Lung (tissue), 12 donors: ENCODE measurements around the gene ZHX3. TPM values are rescaled to one million over a fixed set of nuclear protein-coding genes. Genes with fewer than 3 reads are reported as not detected.
A peak's percentile ranks its signal among the peaks of the same experiment; 100 is the strongest.

Experiments
- ATAC-seq: fragments of 200-7000 bp; cut with Tn5 transposase; one replicate; pipeline ENCODE4 v1.9.1; 2020; ENCODE audit warnings: moderate number of reproducible peaks; ENCODE audit not compliant: insufficient read depth, low FRiP score
- DNase-seq, 3 donors: peaks; one replicate each; pipeline ENCODE4 v3.0.0-alpha.2; 2013 to 2017
- H3K27ac ChIP-seq, 2 donors: one replicate each; pipeline ENCODE4 v1.5.1; 2013; ENCODE audit warnings: mild to moderate bottlenecking in 2 of 2, moderate library complexity in 2 of 2, control low read depth in 1 of 2, inconsistent platforms in 1 of 2, low read depth in 1 of 2, low read length in 1 of 2
- H3K27me3 ChIP-seq, 3 donors: one replicate each; pipeline ENCODE4 v1.5.1; 2013; ENCODE audit warnings: low read length in 2 of 3; ENCODE audit not compliant: control insufficient read depth in 3 of 3, insufficient read depth in 3 of 3
- H3K36me3 ChIP-seq, 4 donors: one replicate each; pipeline ENCODE4 v1.5.1; 2013; ENCODE audit warnings: low read length in 4 of 4, mild to moderate bottlenecking in 1 of 4, moderate library complexity in 1 of 4; ENCODE audit not compliant: control insufficient read depth in 4 of 4, insufficient read depth in 4 of 4
- H3K4me1 ChIP-seq, 5 donors: one replicate each; pipeline ENCODE4 v1.5.1; 2013; ENCODE audit warnings: low read length in 5 of 5, mild to moderate bottlenecking in 2 of 5, moderate library complexity in 1 of 5; ENCODE audit not compliant: control insufficient read depth in 5 of 5, insufficient read depth in 5 of 5
- H3K4me3 ChIP-seq: one replicate; pipeline ENCODE4 v1.5.1; 2013; ENCODE audit warnings: mild to moderate bottlenecking, control low read depth, moderate library complexity
- H3K9ac ChIP-seq, 2 donors: one replicate each; pipeline ENCODE4 v1.5.1; 2013; ENCODE audit warnings: low read length in 2 of 2, control low read depth in 1 of 2; ENCODE audit not compliant: insufficient read depth in 1 of 2
- H3K9me3 ChIP-seq, 4 donors: one replicate each; pipeline ENCODE4 v1.5.1; 2013; ENCODE audit warnings: low read length in 3 of 4, mild to moderate bottlenecking in 1 of 4, moderate library complexity in 1 of 4; ENCODE audit not compliant: control insufficient read depth in 4 of 4, insufficient read depth in 3 of 4
- WGBS, 2 donors: extraction: QIAGEN DNeasy Blood & Tissue Kit; methylation state at CpG; one replicate each; pipeline ENCODE4 v1.1.7; 2013; 5-methylcytosine and 5-hydroxymethylcytosine counted together
- polyA plus RNA-seq, 2 donors: library from polyadenylated mRNA; stranded (reverse); fragments of 200-250 nt; gene quantifications; one replicate each; pipeline ENCODE4 v1.2.1, GENCODE V29; 2013
- total RNA-seq, 2 donors: library from RNA; depleted of rRNA in 1 of 2; stranded (reverse); fragments of >200 nt in 1 of 2; gene quantifications; one replicate each; pipeline ENCODE4 v1.2.1, GENCODE V29; 2014 to 2021
- TF ChIP-seq, protein P1 (sequence below): IDR thresholded peaks from 2 replicates; pipeline ENCODE4 v1.5.1; 2012; ENCODE audit warnings: mild to moderate bottlenecking; ENCODE audit errors: control extremely low read depth, extremely low read depth
- donor health status: control.
- donor health status: control.
- donor health status: Bipolar disorder and iron deficiency.
- donor health status: healthy.
- donor health status: DM: yes; HTN: yes; CAD: no.

ZHX3 gene
- total and polyA plus RNA-seq, 4 donors = 8.3 to 48.2 (median 18.0) TPM

DNA sequence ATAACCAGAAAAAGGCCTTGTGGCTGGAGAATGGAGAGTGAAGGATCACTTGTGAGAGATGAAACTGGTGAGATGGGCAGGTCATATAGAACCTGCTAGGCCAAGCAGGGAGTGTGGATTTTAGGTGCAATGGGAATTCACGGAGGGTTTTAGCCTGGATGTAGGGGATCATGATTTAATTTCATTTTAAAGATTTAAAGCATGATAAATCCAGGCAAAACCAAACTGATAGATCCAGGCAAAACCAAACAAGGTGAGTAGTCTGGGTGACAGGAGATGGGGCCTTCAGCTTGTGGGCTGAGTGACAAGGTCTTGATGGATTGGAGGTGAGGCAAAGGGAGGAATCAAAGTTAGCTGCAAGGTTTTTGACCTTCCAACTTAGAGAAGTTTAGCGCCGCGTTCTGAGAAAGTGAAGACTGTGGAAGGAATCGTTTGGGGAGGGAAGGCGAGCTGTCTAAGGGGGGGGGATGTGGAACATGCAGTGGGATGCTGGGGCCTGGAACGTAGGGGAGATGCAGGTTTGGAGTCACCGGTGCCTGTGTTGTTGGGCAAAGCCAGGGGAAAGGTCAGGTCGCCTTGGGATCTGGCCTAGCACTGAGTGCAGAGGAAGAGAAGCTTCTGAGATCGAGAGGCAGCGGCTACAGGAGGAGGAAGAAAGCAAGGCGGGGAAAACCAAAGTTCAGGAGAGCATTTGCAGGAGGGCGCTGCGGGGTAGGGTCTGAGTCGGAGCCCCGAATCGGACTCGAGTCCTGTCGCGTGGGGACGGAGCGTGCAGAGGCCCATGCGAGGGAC lies 181.4 kb downstream of the ZHX3 start:
- no peak for DNase-seq
- Histone ChIP-seq H3K27ac (peak overlapping the region; percentile 79 to 98), H3K4me3 (no peak overlapping the region), H3K9me3 (no peaks in the 10 kb centered on the region), H3K36me3 (peaks cover 0 to 14% (median 4%) of the 10 kb centered on the region in 4 donors), H3K4me1 (peaks cover 0 to 32% (median 16%) of the 10 kb centered on the region in 5 donors), H3K9ac (peak overlapping the region; percentile 4 to 65), H3K27me3 (no peaks in the 10 kb centered on the region)
- WGBS, 2 donors = 35 to 37% methylated on average over 23 of the region's 23 CpGs
- ATAC-seq = no peak
- TF ChIP-seq, protein P1, sequence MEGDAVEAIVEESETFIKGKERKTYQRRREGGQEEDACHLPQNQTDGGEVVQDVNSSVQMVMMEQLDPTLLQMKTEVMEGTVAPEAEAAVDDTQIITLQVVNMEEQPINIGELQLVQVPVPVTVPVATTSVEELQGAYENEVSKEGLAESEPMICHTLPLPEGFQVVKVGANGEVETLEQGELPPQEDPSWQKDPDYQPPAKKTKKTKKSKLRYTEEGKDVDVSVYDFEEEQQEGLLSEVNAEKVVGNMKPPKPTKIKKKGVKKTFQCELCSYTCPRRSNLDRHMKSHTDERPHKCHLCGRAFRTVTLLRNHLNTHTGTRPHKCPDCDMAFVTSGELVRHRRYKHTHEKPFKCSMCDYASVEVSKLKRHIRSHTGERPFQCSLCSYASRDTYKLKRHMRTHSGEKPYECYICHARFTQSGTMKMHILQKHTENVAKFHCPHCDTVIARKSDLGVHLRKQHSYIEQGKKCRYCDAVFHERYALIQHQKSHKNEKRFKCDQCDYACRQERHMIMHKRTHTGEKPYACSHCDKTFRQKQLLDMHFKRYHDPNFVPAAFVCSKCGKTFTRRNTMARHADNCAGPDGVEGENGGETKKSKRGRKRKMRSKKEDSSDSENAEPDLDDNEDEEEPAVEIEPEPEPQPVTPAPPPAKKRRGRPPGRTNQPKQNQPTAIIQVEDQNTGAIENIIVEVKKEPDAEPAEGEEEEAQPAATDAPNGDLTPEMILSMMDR = no peak

DNA sequence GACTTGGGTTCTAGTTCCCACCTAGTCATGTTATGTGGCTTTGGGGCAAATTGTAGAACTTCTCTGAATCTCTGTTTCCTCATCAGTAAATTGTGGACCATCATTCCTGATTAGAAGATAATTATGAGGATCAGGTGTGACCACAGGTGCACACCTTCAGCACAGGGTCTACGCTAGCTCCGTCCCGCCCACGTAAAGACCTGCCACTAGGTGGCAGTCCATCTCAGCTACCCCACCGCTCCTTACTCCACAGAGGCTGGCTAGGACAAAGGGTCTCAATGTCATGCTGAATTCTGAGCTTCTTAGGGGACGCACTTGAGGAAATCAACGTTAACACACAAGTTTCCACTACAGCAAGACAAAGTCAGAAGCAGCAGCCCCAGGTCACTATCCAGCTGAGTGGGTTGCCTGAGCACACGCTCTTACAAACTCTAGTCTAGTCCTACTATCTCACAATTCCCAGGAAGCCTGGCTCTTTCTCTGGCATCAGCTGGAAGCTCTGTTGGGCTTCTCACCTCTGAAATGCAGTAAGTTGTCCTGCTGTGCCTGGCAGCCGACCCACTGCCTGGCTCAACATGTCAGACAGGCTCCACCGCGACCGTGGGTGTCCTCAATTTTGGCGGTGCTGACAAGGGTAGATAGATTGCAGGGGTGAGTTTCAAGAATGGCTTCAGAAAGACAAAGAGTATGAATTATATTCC lies 182.2 kb downstream of the ZHX3 start:
- Histone ChIP-seq H3K36me3 (peaks cover 0 to 9% (median 2%) of the 10 kb centered on the region in 4 donors), H3K4me3 (no peak overlapping the region), H3K27ac (no peak overlapping the region), H3K9me3 (no peaks in the 10 kb centered on the region), H3K9ac (no peak overlapping the region), H3K27me3 (no peaks in the 10 kb centered on the region), H3K4me1 (peaks cover 0 to 25% (median 9%) of the 10 kb centered on the region in 5 donors)
- no peak for ATAC-seq
- DNase-seq = peak in 1 of 3 donors; percentile 46
- TF ChIP-seq, protein P1 = peak; percentile 60
- WGBS, 2 donors = 48 to 51% methylated on average over 13 of the region's 13 CpGs

DNA sequence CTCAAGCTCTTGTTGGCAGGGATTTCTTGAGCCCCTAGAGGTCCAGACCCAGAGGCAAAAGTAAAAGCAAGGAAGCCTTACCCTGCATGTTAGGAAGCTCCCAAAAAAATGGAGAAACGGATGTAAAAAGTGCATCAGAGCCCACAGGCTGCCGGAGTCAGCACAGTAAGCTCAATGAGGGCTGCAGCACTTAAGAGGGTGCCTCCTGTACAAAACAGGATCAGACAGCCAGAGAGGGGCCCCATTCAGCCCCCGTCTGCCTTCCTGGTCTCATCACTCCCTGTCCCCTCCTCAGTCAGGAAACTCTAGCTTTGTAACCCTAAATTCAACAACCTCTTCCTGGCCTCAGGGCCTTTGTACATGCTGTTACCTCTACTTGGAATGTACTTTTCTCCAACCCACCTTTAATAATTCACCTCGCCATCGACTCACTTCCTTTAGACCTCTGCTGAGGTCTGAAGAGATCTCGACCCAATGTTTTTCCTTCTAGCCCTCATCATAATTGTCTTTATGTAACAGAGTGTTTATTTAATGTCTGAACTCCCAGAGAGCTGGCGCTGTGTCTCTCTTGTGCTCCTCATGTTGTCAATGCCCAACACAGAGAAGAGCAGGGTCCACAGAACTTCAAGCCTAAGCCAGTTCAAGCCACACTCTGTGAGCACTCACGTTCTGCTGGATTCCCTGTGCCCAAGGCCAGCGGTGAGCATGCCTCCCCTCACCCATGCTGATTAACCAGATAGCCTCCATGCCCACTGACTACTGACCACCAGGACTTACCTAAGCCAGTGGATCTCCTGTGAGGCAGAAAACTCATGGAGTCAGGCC lies 183.0 kb downstream of the ZHX3 start:
- Histone ChIP-seq H3K27ac (no peak overlapping the region), H3K9me3 (no peaks in the 10 kb centered on the region), H3K9ac (no peak overlapping the region), H3K4me1 (peaks cover 0 to 17% (median 4%) of the 10 kb centered on the region in 5 donors), H3K4me3 (no peak overlapping the region), H3K36me3 (peaks cover 0 to 6% (median 1%) of the 10 kb centered on the region in 4 donors), H3K27me3 (no peaks in the 10 kb centered on the region)
- no peak for DNase-seq
- ATAC-seq = no peak
- TF ChIP-seq, protein P1 = no peak
- 72 to 77% methylated on average over 9 of the region's 9 CpGs for WGBS, 2 donors
